ENCODE data around the gene KCNMA1. TPM values are rescaled to one million over a fixed set of nuclear protein-coding genes. Genes with fewer than 3 reads are reported as not detected.
A peak's percentile ranks its signal among the peaks of the same experiment; 100 is the strongest.

Gene KCNMA1
- total RNA-seq, 4 donors from 2014 or later: 146 to 300 (median 265) TPM

GRCh38 chr10:77304192-77304591 is 333.4 kb downstream of the KCNMA1 start:
- Histone ChIP-seq H3K36me3 (no peaks in the 10 kb centered on the region), H3K4me1 (peaks cover 0 to 65% (median 34%) of the 10 kb centered on the region in 4 donors), H3K9me3 (no peaks in the 10 kb centered on the region), H3K27ac (replicated peaks in 1 of 4) (no peak overlapping the region), H3K4me3 (no peak overlapping the region), H3K27me3 (no peaks in the 10 kb centered on the region)
- intact Hi-C loops (cut with DNase I): no loop called here
- DNase-seq (ENCODE audit: extremely low spot score): no peak
- TF ChIP-seq CTCF (IDR thresholded peaks at IDR 0.05): no peak
- no peak for TF ChIP-seq POLR2AphosphoS5 (IDR thresholded peaks at IDR 0.05)
- TF ChIP-seq EP300 (IDR thresholded peaks at IDR 0.05): no peak
- no peak for TF ChIP-seq POLR2A (IDR thresholded peaks at IDR 0.05; ENCODE audit: low read depth)
- 94% methylated on average over 3 of the region's 3 CpGs for WGBS

DNA sequence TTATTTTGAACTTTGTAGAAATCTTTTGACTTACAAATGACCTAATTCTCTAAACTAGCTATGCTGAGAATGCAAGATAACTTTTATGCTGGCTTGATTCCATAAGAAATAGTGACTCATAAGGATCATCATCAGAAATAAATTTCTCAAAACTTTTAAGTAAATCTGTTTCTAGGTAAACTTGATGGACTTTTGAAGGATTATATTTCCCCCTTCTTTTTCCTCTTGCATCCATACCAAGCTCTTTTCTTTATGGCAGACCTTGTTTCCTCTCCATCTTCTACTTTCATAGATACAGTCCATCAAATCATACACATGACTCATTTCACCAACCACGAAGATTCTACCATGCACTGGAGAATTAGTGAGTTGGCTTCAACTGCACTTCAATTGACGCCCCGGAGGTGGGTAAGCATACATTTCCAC is 336.3 kb downstream of the KCNMA1 start:
- H3K36me3 ChIP-seq: no peaks in the 10 kb centered on the region
- no peak overlapping the region for H3K4me3 ChIP-seq
- no peaks in the 10 kb centered on the region for H3K9me3 ChIP-seq
- no peak for TF ChIP-seq EP300 (IDR thresholded peaks at IDR 0.05)
- TF ChIP-seq CTCF (IDR thresholded peaks at IDR 0.05): no peak
- TF ChIP-seq POLR2A (IDR thresholded peaks at IDR 0.05; ENCODE audit: low read depth): no peak
- TF ChIP-seq POLR2AphosphoS5 (IDR thresholded peaks at IDR 0.05): no peak
- 81% methylated on average over 3 of the region's 3 CpGs for WGBS
- peak overlapping the region in 1 of 4 donors; percentile 20 for H3K27ac ChIP-seq (replicated peaks in 1 of 4)
- intact Hi-C loops (cut with DNase I): no loop called here
- DNase-seq (ENCODE audit: extremely low spot score): no peak
- H3K4me1 ChIP-seq: peaks cover 0 to 57% (median 30%) of the 10 kb centered on the region in 4 donors
- no peaks in the 10 kb centered on the region for H3K27me3 ChIP-seq

- TF ChIP-seq CTCF (IDR thresholded peaks at IDR 0.05) (no peak), POLR2A (IDR thresholded peaks at IDR 0.05; ENCODE audit: low read depth) (no peak), POLR2AphosphoS5 (IDR thresholded peaks at IDR 0.05) (no peak), EP300 (IDR thresholded peaks at IDR 0.05) (no peak)
- intact Hi-C loops (cut with DNase I): no loop called here
- Histone ChIP-seq H3K4me3 (no peak overlapping the region), H3K27ac (replicated peaks in 1 of 4) (peak overlapping the region in 1 of 4 donors; percentile 20), H3K4me1 (peaks cover 0 to 53% (median 30%) of the 10 kb centered on the region in 4 donors), H3K9me3 (no peaks in the 10 kb centered on the region), H3K36me3 (no peaks in the 10 kb centered on the region), H3K27me3 (no peaks in the 10 kb centered on the region)
- 96% methylated on average over 3 of the region's 3 CpGs for WGBS
- no peak for DNase-seq (ENCODE audit: extremely low spot score)
Observed at GRCh38 chr10:77300682-77301302, 336.8 kb downstream of the KCNMA1 start.

DNA sequence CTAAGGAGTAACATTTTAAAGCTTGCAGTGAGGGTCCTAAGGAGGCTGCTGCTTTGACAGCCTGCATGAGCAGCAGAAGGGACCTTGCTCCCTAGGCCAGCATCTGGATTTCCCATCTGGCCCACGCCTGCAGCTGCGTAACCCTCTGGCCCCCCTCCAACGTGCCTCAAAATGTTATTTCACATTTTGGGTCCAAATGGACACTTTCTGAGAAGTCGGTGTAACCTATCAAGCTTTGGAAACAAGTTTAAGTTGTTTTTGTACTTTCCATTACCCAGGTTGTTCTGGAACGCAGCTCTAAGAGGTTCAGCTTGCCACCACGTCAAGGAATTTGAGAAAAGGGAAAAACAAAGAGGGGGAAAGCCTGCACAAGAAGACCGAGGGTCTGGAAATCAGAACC is 338.3 kb downstream of the KCNMA1 start:
- Histone ChIP-seq H3K9me3 (no peaks in the 10 kb centered on the region), H3K27me3 (no peaks in the 10 kb centered on the region), H3K4me1 (peaks cover 0 to 49% (median 36%) of the 10 kb centered on the region in 4 donors), H3K27ac (replicated peaks in 1 of 4) (no peak overlapping the region), H3K36me3 (no peaks in the 10 kb centered on the region), H3K4me3 (no peak overlapping the region)
- WGBS: 71% methylated on average over 7 of the region's 7 CpGs
- TF ChIP-seq POLR2A (IDR thresholded peaks at IDR 0.05; ENCODE audit: low read depth) (no peak), POLR2AphosphoS5 (IDR thresholded peaks at IDR 0.05) (no peak), CTCF (IDR thresholded peaks at IDR 0.05) (no peak), EP300 (IDR thresholded peaks at IDR 0.05) (no peak)
- intact Hi-C loops (cut with DNase I): no loop called here
- no peak for DNase-seq (ENCODE audit: extremely low spot score)

DNA sequence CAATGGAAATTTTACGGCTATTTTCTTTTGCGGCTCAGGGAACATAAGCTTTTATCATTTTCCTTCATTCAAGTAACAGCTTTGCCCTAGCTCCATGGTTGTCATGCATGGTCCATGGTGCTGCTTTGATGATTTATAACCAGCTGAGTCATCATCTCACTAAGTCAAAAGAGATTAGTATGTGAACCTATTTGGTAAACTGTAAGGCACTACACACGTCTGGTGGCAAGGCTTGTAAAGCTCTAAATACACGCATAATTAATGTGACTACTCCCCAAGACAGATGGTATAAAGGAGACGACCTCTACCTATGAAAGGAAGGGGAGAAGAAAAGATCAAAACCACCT is 340.2 kb downstream of the KCNMA1 start:
- Histone ChIP-seq H3K4me3 (no peak overlapping the region), H3K27me3 (no peaks in the 10 kb centered on the region), H3K9me3 (no peaks in the 10 kb centered on the region), H3K36me3 (no peaks in the 10 kb centered on the region), H3K4me1 (peaks cover 0 to 52% (median 46%) of the 10 kb centered on the region in 4 donors), H3K27ac (replicated peaks in 1 of 4) (no peak overlapping the region)
- WGBS: 51% methylated on average over 5 of the region's 5 CpGs
- no peak for DNase-seq (ENCODE audit: extremely low spot score)
- no peak for TF ChIP-seq CTCF (IDR thresholded peaks at IDR 0.05)
- no peak for TF ChIP-seq POLR2A (IDR thresholded peaks at IDR 0.05; ENCODE audit: low read depth)
- TF ChIP-seq EP300 (IDR thresholded peaks at IDR 0.05): no peak
- no peak for TF ChIP-seq POLR2AphosphoS5 (IDR thresholded peaks at IDR 0.05)
- intact Hi-C loops (cut with DNase I): no loop called here
